BJ (cell line): ENCODE measurements around the gene OCSTAMP. TPM values are rescaled to one million over a fixed set of nuclear protein-coding genes. Genes with fewer than 3 reads are reported as not detected.

Source experiments
- CTCF ChIA-PET: fragments of 350-600 bp; formaldehyde crosslinking; extraction: SDS; loops from one replicate; lab custom pipeline; 2021; ENCODE audit warnings: antibody characterized with exemption, inconsistent platforms; lab: Yijun Ruan, JAX
- POLR2A ChIA-PET: fragments of 300-600 bp; sonication (Branson Sonifier 250); formaldehyde crosslinking; extraction: SDS; loops from one replicate; lab custom pipeline; 2021; ENCODE audit warnings: antibody characterized with exemption; lab: Charles Lee
- DNase-seq: peaks from one replicate; pipeline ENCODE4 v3.0.0-alpha.2; 2011; ENCODE audit warnings: low read depth
- H3K27me3 ChIP-seq: 2 replicates; pipeline ENCODE4 v1.6.0; 2011; ENCODE audit warnings: low read length; ENCODE audit not compliant: control insufficient read depth, insufficient read depth
- H3K36me3 ChIP-seq: 2 replicates; pipeline ENCODE4 v1.5.1; 2011; ENCODE audit warnings: low read length; ENCODE audit not compliant: control insufficient read depth, insufficient read depth
- H3K4me3 ChIP-seq: 2 replicates; pipeline ENCODE4 v1.5.1; 2011; ENCODE audit warnings: low read depth, mild to moderate bottlenecking, control low read depth, low read length
- CTCF ChIP-seq: IDR thresholded peaks from 2 replicates; pipeline ENCODE4 v1.5.1; 2011; ENCODE audit warnings: low read depth, mild to moderate bottlenecking, control low read depth, inconsistent platforms, low read length, moderate library complexity; ENCODE audit not compliant: insufficient read depth
- polyA plus RNA-seq: library from polyadenylated mRNA; depleted of rRNA; stranded (reverse); fragments of >200 nt; gene quantifications from 2 replicates; pipeline ENCODE4 v1.2.3, GENCODE V29; 2011

The OCSTAMP gene
- polyA plus RNA-seq, 1 experiment, result not detected

GRCh38 chr20:46520976-46521579, 29.4 kb downstream of the OCSTAMP start:
- Histone ChIP-seq H3K36me3 (no peaks in the 10 kb centered on the region), H3K4me3 (no peak overlapping the region), H3K27me3 (no peaks in the 10 kb centered on the region)
- no peak for DNase-seq
- CTCF ChIA-PET, result interaction anchor here (0.6 to 6.9 kb wide), 6 partner anchors 23 to 226 kb away, joined by 3 to 60 read pairs (median 4); no protein-coding TSS in a partner anchor
- TF ChIP-seq CTCF, result peak; percentile 73
- POLR2A ChIA-PET, result no interaction called here

- POLR2A ChIA-PET, result no interaction called here
- CTCF ChIA-PET, result interaction anchor here (0.6 to 6.9 kb wide), 4 partner anchors 10 to 227 kb away, joined by 3 to 60 read pairs (median 5); no protein-coding TSS in a partner anchor
Observed at GRCh38 chr20:46520540-46520939, 29.9 kb downstream of the OCSTAMP start.

GRCh38 chr20:46519471-46520068, 30.9 kb downstream of the OCSTAMP start:
- POLR2A ChIA-PET, result no interaction called here
- DNase-seq, result no peak
- H3K4me3 ChIP-seq, result no peak overlapping the region
- H3K36me3 ChIP-seq, result no peaks in the 10 kb centered on the region
- CTCF ChIA-PET, result interaction anchor here (0.6 to 6.9 kb wide), 4 partner anchors 9 to 162 kb away, joined by 3 to 60 read pairs (median 4); no protein-coding TSS in a partner anchor
- no peak for TF ChIP-seq CTCF
- H3K27me3 ChIP-seq, result no peaks in the 10 kb centered on the region

More at GRCh38 chr20:46520540-46520939, 29.9 kb downstream of the OCSTAMP start:
- Histone ChIP-seq H3K4me3 (no peak overlapping the region), H3K27me3 (no peaks in the 10 kb centered on the region), H3K36me3 (no peaks in the 10 kb centered on the region)
- no peak for TF ChIP-seq CTCF
- no peak for DNase-seq

DNA sequence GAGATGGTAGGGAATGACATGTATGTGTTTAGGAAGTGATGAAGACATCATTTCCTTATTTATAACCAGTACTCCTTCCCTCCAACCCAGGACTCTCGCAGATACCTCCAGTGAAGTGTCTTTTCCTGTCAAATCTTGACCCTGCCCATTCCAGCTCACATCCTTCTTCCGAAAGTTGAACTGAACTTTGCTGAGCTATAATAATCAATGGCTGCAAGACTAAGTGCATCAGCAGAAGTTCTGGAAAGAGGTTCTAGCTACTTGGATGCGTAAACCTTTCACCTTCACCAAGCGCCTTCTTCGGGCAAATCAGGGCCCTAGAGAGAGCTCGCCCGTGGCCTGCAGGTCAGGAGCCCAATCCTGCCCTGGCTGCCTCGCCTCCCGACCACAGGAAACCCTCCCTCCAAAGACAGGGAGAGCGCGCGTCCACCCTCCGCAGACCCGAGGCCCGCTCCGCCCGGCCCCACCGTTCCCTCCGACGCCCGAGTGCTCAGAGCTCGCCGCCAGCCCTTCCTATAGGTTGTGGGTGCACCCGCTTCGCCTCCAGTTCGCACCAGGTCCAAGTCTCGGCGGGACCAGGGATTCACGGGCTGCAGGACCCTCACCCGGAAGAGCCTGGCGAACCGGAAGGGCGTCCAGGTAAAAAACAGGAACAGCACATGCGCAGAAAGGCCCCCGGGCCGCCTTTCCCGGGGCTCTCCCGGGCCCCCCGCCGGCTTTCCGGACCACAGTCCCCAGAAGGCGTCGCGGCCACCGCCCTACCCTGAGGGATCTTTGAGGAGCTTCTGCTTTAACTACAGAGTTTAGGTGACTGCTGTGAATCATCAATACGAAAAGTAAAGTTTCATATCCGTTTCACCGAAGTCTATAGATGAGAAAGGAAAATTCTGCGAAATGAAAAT, 37.3 kb downstream of the OCSTAMP start, which contains the start of gene ZNF334:
Gene ZNF334, minus strand, starts transcription at position 617 of the 902 bp plus-strand sequence. CDS start 1,457 bp downstream, outside the sequence.
- POLR2A ChIA-PET, result no interaction called here
- CTCF ChIA-PET, result interaction anchor here (0.6 to 1.6 kb wide), 5 partner anchors 37 to 168 kb away, joined by 3 to 4 read pairs (median 3); partner anchors contain the start of gene OCSTAMP

More for the DNA sequence above, 37.3 kb downstream of the OCSTAMP start, which contains the start of gene ZNF334:
- no peaks in the 10 kb centered on the region for H3K36me3 ChIP-seq
- no peak for TF ChIP-seq CTCF
- no peaks in the 10 kb centered on the region for H3K27me3 ChIP-seq
- DNase-seq, result no peak
- H3K4me3 ChIP-seq, result peak within 1 kb of the TSS; percentile 56
